A673 (cell line): Measurements from ENCODE around the gene ZNF771. TPM values are rescaled to one million over a fixed set of nuclear protein-coding genes. Genes with fewer than 3 reads are reported as not detected.

Experiments used
- BruUV-seq: library from RNA; stranded (reverse); fragments of 400-500 nt; replicated peaks from 2 replicates; lab custom pipeline; 2021; lab: Mats Ljungman, UMichigan
- CTCF ChIA-PET: fragments of 300-600 bp; sonication (Branson Sonifier 250); formaldehyde crosslinking; loops from one replicate; lab custom pipeline; 2022; ENCODE audit warnings: antibody characterized with exemption; lab: Charles Lee
- POLR2A ChIA-PET: fragments of 300-600 bp; sonication (Branson Sonifier 250); formaldehyde crosslinking; loops from one replicate; lab custom pipeline; 2022; ENCODE audit warnings: antibody characterized with exemption; ENCODE audit not compliant: low non-redundant PET; lab: Charles Lee
- DNase-seq: peaks from one replicate; pipeline ENCODE4 v3.0.0-alpha.2; 2015; ENCODE audit warnings: low spot score
- H3K27ac ChIP-seq: fragments of 200-600 bp; sonication (generic); 2 replicates; pipeline ENCODE4 v1.5.1; 2016; ENCODE audit warnings: mixed run types, low read depth, mild to moderate bottlenecking, mixed read lengths, antibody characterized with exemption, low read length; ENCODE audit not compliant: poor library complexity, severe bottlenecking
- H3K27me3 ChIP-seq: fragments of 200-600 bp; sonication (generic); replicated peaks from 2 replicates; pipeline ENCODE4 v1.6.1; 2017; ENCODE audit warnings: mixed run types, low read depth, mild to moderate bottlenecking, mixed read lengths, antibody characterized with exemption, low read length; ENCODE audit not compliant: insufficient read depth, poor library complexity
- H3K36me3 ChIP-seq: fragments of 200-600 bp; sonication (generic); 2 replicates; pipeline ENCODE4 v1.6.1; 2016; ENCODE audit warnings: mixed run types, mild to moderate bottlenecking, mixed read lengths, antibody characterized with exemption, low read length; ENCODE audit not compliant: insufficient read depth, poor library complexity, severe bottlenecking
- H3K4me1 ChIP-seq: fragments of 200-600 bp; sonication (generic); 2 replicates; pipeline ENCODE4 v1.6.1; 2017; ENCODE audit warnings: mixed run types, mild to moderate bottlenecking, mixed read lengths, antibody characterized with exemption, low read length; ENCODE audit not compliant: insufficient read depth, poor library complexity, severe bottlenecking
- H3K4me3 ChIP-seq: fragments of 200-600 bp; sonication (generic); 2 replicates; pipeline ENCODE4 v1.5.1; 2016; ENCODE audit warnings: low read depth, mixed run types, mild to moderate bottlenecking, mixed read lengths, low read length; ENCODE audit not compliant: poor library complexity, severe bottlenecking
- H3K9me3 ChIP-seq: fragments of 200-600 bp; sonication (generic); 2 replicates; pipeline ENCODE4 v1.6.1; 2016; ENCODE audit warnings: mixed run types, low read depth, mild to moderate bottlenecking, mixed read lengths, antibody characterized with exemption, low read length; ENCODE audit not compliant: poor library complexity, severe bottlenecking
- EZH2 ChIP-seq: fragments of 200-600 bp; sonication (generic); IDR thresholded peaks from 2 replicates; pipeline ENCODE4 v1.6.1; 2017; ENCODE audit warnings: borderline replicate concordance, low read depth, mild to moderate bottlenecking, mixed read lengths, antibody characterized with exemption, low read length; ENCODE audit not compliant: poor library complexity, severe bottlenecking
- intact Hi-C: fragments of 100-400 bp; cut with micrococcal nuclease; formaldehyde crosslinking; loops from one replicate; pipeline ENCODE4 v1.10.0; 2022; ENCODE audit not compliant: unreplicated experiment
- total RNA-seq: library from RNA; stranded (reverse); gene quantifications from 2 replicates; pipeline ENCODE4 v1.2.3, GENCODE V29; 2021
- TF ChIP-seq, protein P1 (sequence below): fragments of 300-800, 200-600 bp; sonication (generic); conservative IDR thresholded peaks from 2 replicates; pipeline ENCODE4 v1.5.1; 2017; ENCODE audit warnings: low read depth, mild to moderate bottlenecking, antibody characterized with exemption, low read length, moderate library complexity, mixed read lengths

ZNF771 gene
- total RNA-seq, 1 experiment from 2014 or later, result 22.2 TPM

DNA sequence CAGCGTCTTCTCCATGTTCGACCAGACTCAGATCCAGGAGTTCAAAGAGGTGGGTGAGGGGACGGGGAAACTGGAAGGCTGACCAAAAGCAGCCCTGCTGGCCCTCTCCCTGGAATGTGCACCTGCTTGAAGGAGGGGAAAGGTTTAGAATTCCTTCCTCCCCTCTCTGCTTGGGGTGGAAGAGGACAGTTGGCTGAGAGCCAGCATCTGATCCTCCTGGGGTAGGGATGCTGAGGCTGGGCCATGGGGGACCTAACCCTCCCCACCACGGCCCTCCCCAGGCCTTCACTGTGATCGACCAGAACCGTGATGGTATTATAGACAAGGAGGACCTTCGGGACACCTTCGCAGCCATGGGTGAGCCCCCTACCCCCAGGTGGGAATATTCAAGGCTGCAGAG is 31.5 kb upstream of the ZNF771 start:
- Histone ChIP-seq H3K4me3 (no peak overlapping the region), H3K36me3 (no peaks in the 10 kb centered on the region), H3K4me1 (peaks cover 14% of the 10 kb centered on the region), H3K27me3 (no peaks in the 10 kb centered on the region), H3K9me3 (no peaks in the 10 kb centered on the region), H3K27ac (no peak overlapping the region)
- DNase-seq, result no peak
- BruUV-seq, result no TSS peak
- TF ChIP-seq, protein P1, sequence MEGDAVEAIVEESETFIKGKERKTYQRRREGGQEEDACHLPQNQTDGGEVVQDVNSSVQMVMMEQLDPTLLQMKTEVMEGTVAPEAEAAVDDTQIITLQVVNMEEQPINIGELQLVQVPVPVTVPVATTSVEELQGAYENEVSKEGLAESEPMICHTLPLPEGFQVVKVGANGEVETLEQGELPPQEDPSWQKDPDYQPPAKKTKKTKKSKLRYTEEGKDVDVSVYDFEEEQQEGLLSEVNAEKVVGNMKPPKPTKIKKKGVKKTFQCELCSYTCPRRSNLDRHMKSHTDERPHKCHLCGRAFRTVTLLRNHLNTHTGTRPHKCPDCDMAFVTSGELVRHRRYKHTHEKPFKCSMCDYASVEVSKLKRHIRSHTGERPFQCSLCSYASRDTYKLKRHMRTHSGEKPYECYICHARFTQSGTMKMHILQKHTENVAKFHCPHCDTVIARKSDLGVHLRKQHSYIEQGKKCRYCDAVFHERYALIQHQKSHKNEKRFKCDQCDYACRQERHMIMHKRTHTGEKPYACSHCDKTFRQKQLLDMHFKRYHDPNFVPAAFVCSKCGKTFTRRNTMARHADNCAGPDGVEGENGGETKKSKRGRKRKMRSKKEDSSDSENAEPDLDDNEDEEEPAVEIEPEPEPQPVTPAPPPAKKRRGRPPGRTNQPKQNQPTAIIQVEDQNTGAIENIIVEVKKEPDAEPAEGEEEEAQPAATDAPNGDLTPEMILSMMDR, result no peak
- no peak for TF ChIP-seq EZH2
- intact Hi-C loops, result no loop called here
- ChIA-PET CTCF (no interaction called here), POLR2A (no interaction called here)

DNA sequence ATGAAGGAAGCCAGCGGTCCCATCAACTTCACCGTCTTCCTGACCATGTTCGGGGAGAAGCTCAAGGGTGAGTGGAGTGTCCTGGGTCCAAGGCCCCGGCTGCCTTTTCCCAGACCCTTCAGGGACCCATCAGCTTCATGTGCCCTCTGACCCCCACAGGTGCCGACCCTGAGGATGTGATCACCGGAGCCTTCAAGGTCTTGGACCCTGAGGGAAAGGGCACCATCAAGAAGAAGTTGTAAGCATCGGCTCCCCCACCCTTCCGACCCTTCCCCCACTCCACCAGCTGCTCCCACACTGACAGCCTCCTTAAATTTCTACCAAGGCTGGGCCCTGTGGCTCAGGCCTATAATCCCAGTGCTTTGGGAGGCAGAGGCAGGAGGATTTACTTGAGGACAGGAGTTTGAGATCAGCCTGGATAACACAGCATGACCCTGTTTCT is 30.9 kb upstream of the ZNF771 start:
- Histone ChIP-seq H3K27ac (peak overlapping the region; percentile 100), H3K27me3 (no peaks in the 10 kb centered on the region), H3K36me3 (no peaks in the 10 kb centered on the region), H3K4me3 (no peak overlapping the region), H3K4me1 (peaks cover 11% of the 10 kb centered on the region), H3K9me3 (no peaks in the 10 kb centered on the region)
- ChIA-PET CTCF (no interaction called here), POLR2A (no interaction called here)
- DNase-seq, result no peak
- no TSS peak for BruUV-seq
- TF ChIP-seq, protein P1, result no peak
- TF ChIP-seq EZH2, result no peak
- intact Hi-C loops, result no loop called here

DNA sequence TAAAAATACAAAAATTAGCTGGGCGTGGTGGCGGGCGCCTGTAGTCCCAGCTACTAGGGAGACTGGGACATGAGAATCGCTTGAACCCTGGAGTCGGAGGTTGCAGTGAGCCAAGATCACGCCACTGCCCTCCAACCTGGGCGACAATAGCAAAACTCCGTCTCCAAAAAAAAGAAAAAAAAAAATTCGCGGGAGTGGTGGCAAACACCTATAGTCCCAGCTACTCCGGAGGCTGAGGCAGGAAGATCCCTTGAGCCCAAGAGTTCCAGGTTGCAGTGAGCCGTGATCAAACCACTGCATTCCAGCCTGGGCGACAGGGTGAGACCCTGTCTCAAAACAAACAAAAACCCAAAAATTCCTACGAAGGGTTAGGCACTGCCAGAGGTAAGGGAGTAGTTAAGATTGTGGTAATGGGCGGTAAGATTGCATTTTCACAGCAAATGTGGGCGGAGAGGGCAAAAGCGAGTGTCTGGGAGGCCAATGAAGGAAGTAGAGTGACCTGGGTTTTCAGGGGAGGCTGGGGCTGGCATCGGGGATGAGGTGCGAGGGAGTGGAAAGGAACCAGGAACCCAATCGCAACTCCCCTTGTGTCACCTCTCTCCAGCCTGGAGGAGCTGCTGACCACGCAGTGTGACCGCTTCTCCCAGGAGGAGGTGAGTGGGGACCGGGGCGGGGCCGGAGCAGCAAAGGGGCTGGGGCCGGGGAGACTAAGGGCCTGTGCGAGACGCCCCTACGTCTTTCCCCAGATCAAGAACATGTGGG is 30.2 kb upstream of the ZNF771 start:
- POLR2A ChIA-PET, result interaction anchor here (0.6 kb wide), 1 partner anchor 50 kb away, joined by 3 read pairs; no protein-coding TSS in a partner anchor
- BruUV-seq, result no TSS peak
- intact Hi-C loops, result no loop called here
- no peak for DNase-seq
- TF ChIP-seq, protein P1, result no peak
- no peak for TF ChIP-seq EZH2
- H3K4me3 ChIP-seq, result peak overlapping the region; percentile 88
- CTCF ChIA-PET, result interaction anchor here (0.8 kb wide), 1 partner anchor 221 kb away, joined by 4 read pairs; no protein-coding TSS in a partner anchor
- peak overlapping the region; percentile 100 for H3K27ac ChIP-seq
- no peaks in the 10 kb centered on the region for H3K36me3 ChIP-seq
- peaks cover 6% of the 10 kb centered on the region for H3K4me1 ChIP-seq
- H3K27me3 ChIP-seq, result no peaks in the 10 kb centered on the region
- H3K9me3 ChIP-seq, result no peaks in the 10 kb centered on the region
